Measurements from ENCODE around the gene RRP8.

- TF ChIP-seq EZH2phosphoT487 (IDR thresholded peaks at IDR 0.05; ENCODE audit: low read depth) (no peak), CTCF (IDR thresholded peaks at IDR 0.05; ENCODE audit: low read depth, low read length) (no peak)
Measured at GRCh38 chr11:6548121-6548520, 55.3 kb downstream of the RRP8 start.
